HG02588 (cell line): ENCODE data around the gene NEIL1.
"Not testable (repeated sequence)": the region's sequence is repeated elsewhere in the genome, so short reads cannot be mapped to it uniquely, and the experiment has no call there.

Experiments used
- ATAC-seq: cut with Tn5 transposase; IDR thresholded peaks from one replicate; pipeline ENCODE4 v1.9.1; 2021; ENCODE audit warnings: mild to moderate bottlenecking, moderate library complexity; ENCODE audit not compliant: unreplicated experiment

The NEIL1 gene

DNA sequence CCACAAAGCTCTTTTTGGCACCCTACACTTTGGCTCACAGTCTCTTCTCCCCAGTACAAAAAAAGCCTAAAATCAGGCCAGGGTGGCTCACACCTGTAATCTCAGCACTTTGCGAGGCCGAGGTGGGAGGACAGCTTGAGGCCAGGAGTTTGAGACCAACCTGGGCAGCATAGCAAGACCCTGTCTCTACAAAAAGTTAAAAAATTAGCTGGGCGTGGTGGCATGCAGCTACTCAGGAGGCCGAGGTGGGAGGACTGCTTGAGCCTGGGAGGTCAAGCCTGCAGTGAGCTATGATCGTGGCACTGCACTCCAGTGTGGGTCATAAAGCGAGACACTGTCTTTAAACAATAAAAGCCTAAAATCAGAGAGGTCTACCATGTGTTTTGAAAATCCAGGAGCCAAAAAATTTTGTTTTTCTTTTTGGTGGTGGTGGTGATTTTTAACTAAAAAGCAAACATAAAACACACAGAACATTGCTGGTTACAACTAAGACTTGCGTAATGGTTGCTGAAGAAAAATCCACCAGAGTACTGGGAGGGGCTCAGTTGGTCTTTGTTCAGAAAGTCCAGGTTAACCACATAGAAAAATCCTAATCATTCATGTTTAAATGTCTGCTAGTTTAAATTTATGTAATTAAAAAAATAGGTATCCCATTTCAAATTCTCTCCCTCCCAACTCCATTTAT is 23.2 kb downstream of the NEIL1 start:
- ATAC-seq: no peak

DNA sequence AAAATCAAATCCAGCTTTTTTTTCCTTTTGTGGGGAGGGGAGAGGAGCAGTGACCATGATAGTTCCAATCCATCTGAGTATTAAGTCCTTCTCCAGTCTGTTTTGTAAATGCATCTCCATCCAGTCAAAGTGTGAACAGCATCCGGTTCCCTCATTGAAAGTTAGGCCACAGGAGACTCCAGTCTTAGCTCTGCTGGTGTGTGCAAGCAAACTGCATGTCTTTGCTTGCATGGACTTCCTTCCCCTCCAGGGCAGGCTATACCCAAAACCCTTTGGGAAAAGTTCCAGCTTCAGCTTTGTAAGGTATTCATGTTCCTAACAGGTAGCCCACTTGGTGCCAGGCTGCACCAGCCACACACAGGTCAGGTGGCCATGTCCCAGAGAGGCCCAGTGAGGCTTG is 24.6 kb downstream of the NEIL1 start:
- no peak for ATAC-seq

DNA sequence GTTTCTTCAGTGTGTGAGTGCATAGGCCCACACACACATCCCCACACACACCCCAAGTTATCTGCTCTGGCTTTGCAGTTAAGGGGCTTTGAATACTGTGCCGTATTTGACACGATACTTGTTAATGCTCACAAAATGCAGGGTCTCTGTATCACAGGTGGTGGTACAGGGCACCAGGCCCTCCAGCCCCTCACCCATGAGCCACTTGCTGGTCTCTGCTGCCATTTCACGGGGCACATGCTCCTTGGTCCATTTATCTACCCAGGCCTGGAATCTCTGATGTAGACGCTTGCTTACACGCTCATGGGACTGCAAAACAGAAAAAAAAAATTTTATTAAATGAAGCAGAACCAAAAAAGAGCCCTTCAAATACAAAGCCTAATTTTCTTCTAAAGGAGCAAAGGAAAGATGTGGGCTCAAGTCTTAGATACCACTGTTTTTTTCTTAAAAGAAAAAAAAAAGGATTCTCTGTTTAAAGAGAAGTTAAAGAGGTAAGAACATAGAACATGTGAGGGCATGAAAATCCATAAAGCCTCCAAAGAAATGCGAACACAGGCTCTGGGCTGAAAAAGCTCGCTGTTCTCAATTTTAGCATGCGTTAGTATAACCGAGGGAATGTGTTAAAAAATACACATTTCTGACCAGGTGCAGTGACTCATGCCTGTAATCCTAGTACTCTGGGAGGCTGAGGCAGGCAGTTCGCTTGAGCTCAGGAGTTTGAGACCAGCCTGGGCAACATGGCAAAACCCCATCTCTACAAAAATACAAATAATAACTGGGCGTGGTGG is 25.3 kb downstream of the NEIL1 start:
- ATAC-seq: no peak

DNA sequence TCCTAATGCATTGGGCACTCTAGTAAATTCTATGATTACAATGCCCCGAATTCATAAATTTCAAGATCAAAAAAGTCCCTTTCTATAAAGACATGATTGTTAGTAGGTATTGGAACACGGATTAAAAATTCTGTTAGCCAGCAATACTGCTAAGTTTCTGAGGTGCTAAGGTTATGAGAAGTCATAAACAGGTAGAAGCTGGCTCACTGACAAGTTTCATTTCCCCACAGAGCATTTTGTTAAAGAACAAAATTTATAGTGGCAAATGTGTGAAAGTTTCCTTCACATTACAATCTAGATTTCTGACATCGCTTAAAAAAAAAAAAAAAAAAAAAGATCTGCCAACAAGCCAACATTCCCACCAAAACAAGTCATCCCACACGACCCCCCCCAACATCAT is 33.9 kb downstream of the NEIL1 start:
- no peak for ATAC-seq

DNA sequence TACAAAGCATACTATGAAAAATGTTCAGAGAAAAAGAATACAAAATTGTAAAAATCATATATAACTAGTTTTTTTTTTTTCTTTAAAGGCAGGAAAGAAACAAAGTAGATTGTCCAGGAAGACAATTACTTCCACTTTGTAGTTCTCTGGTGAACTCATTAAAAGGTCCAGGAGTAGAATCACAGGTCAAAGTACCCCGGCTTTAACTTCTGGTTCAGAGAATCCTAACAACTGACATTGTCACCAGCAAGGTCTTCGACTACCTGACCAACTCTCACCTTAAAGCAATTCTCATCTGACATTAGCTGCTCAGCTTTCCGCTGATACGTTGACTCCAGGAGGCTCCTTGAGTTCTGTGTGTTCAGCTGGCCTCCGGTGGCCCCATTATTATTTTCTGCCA is 37.1 kb downstream of the NEIL1 start:
- not testable (repeated sequence) for ATAC-seq

DNA sequence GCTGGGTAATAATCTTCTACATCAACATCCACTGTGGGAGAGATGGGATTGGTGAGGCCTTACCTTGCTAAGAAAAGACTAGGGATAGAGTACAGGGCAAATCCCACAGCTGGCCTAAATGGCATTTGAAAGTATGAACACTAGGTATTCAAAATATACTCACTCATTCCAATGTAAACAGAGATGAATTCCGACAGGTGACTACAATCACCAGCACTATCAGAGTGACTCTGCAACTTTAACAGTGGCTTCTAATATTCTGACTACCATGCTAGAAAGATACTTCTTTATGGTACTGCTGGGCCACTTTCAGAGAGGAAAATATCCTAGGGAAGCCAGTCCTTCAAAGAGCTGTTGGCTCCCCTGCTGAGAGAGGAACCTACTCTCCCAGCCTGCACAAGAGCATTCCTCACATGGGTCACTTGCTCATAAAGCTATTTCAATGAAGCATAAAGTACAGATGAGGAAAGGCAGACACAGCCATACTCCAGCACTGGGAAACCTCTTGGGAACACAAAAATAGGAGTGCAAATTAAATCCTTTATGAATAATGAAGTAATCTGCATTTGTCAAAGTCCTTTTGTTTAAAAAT is 43.0 kb downstream of the NEIL1 start:
- ATAC-seq: no peak

DNA sequence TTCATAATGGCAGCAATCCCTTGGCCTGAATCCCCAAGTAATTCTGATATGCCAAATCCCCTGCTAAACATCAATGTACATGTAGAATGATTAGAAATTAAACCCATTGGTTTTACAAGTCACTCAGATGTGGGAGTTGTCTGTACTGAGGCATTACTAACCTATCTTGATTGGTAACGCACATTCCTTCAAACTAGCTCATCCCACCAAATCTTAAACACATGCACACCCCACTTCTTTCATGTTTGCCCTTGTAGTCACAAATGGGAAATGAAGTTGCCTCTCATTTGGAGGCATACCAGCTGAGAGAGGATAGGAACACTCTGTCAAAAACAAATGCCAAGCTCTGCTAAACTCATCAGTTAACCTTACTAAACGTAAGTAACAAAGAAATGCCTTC is 50.7 kb downstream of the NEIL1 start:
- no peak for ATAC-seq

DNA sequence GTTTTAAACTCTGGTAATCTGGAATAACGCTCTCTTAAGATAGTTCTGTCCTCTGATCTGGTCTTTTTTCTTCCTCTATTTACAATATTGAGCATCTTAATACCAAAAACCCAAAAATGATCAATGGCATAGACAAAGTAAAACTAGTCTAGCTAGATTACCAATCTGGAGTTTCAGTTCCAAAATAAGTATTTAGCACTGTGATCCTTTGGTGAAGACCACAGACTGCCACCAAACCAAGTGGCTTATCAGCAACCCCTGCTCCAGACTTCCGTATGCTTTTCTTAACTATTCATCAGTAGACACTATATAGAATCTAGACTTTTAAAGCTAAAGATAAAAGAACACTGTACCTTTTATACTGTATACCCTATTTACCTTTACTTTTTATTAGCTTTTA is 57.1 kb downstream of the NEIL1 start:
- no peak for ATAC-seq
